ENCODE data around the gene MPP2. TPM values are rescaled to one million over a fixed set of nuclear protein-coding genes. Genes with fewer than 3 reads are reported as not detected.

Gene MPP2
- total and polyA plus RNA-seq, 4 donors, result 0.05 to 0.25 (median 0.09) TPM

DNA sequence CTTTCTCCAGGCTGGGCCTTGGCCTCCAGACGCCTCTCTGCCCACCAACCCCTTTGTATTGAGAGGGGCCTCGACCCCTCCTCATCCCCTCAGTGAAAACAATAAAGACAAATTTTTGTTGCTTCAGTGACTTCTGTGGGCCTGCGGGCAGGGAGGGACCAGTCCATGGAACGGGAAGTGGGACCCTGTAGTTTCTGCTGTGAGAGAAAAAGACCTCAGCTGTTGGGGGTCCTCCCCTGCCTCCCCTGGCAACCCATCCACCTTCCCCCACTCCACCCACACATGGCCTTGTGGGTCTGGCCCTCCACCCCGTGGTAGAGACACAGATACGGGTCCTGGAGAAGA lies 31.5 kb upstream of the MPP2 start:
- no peak for DNase-seq (ENCODE audit: low spot score)
- H3K27me3 ChIP-seq (ENCODE audit: control insufficient read depth in 4 of 4, insufficient read depth in 4 of 4, low read length in 3 of 4), result no peaks in the 10 kb centered on the region
- WGBS, result 82% methylated on average over 6 of the region's 6 CpGs
- H3K4me3 ChIP-seq (ENCODE audit: low read depth in 1 of 3, low read length in 3 of 3), result no peak overlapping the region
- no peaks in the 10 kb centered on the region for H3K9me3 ChIP-seq (ENCODE audit: control insufficient read depth in 4 of 4, low read length in 3 of 4)
- no peak overlapping the region for H3K9ac ChIP-seq (ENCODE audit: low read depth in 1 of 2, low read length in 2 of 2)
- peaks cover 0 to 6% (median 4%) of the 10 kb centered on the region in 4 donors for H3K4me1 ChIP-seq (ENCODE audit: control insufficient read depth in 4 of 4, insufficient read depth in 4 of 4, low read length in 3 of 4)
- H3K36me3 ChIP-seq (ENCODE audit: control insufficient read depth in 4 of 4, insufficient read depth in 3 of 4, low read depth in 1 of 4, low read length in 3 of 4), result no peaks in the 10 kb centered on the region
- H3K27ac ChIP-seq (ENCODE audit: low read depth in 1 of 2, low read length in 2 of 2), result no peak overlapping the region
- TF ChIP-seq TAF1 (conservative IDR thresholded peaks at IDR 0.05) (no peak), EGR1 (IDR thresholded peaks at IDR 0.05; ENCODE audit: low read depth in 2 of 2) (no peak), YY1 (IDR thresholded peaks at IDR 0.05) (no peak), NR2F2 (IDR thresholded peaks at IDR 0.05) (no peak)
- TF ChIP-seq, protein P1, sequence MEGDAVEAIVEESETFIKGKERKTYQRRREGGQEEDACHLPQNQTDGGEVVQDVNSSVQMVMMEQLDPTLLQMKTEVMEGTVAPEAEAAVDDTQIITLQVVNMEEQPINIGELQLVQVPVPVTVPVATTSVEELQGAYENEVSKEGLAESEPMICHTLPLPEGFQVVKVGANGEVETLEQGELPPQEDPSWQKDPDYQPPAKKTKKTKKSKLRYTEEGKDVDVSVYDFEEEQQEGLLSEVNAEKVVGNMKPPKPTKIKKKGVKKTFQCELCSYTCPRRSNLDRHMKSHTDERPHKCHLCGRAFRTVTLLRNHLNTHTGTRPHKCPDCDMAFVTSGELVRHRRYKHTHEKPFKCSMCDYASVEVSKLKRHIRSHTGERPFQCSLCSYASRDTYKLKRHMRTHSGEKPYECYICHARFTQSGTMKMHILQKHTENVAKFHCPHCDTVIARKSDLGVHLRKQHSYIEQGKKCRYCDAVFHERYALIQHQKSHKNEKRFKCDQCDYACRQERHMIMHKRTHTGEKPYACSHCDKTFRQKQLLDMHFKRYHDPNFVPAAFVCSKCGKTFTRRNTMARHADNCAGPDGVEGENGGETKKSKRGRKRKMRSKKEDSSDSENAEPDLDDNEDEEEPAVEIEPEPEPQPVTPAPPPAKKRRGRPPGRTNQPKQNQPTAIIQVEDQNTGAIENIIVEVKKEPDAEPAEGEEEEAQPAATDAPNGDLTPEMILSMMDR (IDR thresholded peaks at IDR 0.05; ENCODE audit: low read depth, low read length, missing input control), result no peak

DNA sequence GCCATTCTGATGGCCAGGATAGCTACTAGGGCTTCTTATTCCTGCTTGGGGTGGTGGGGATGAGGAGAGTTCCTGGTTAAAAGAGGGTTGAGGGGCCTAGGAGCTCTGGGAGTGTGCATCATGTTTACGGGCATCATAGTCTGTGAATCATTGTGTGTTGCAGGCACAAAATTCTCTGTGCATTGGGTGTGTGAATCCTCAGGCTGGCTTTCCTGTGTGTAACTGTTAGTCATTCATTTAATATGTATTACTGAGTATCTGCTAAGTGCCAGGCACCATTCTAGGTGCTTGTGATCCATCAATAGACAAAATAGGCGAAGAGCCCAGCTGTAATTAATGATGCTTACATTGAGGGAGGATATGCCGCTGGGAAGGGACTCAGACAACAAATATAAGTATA lies 29.1 kb upstream of the MPP2 start:
- Histone ChIP-seq H3K36me3 (ENCODE audit: control insufficient read depth in 4 of 4, insufficient read depth in 3 of 4, low read depth in 1 of 4, low read length in 3 of 4) (no peaks in the 10 kb centered on the region), H3K9me3 (ENCODE audit: control insufficient read depth in 4 of 4, low read length in 3 of 4) (no peaks in the 10 kb centered on the region), H3K9ac (ENCODE audit: low read depth in 1 of 2, low read length in 2 of 2) (no peak overlapping the region), H3K27me3 (ENCODE audit: control insufficient read depth in 4 of 4, insufficient read depth in 4 of 4, low read length in 3 of 4) (no peaks in the 10 kb centered on the region), H3K4me3 (ENCODE audit: low read depth in 1 of 3, low read length in 3 of 3) (no peak overlapping the region), H3K27ac (ENCODE audit: low read depth in 1 of 2, low read length in 2 of 2) (no peak overlapping the region), H3K4me1 (ENCODE audit: control insufficient read depth in 4 of 4, insufficient read depth in 4 of 4, low read length in 3 of 4) (peaks cover 0 to 6% (median 5%) of the 10 kb centered on the region in 4 donors)
- 95% methylated on average over 3 of the region's 3 CpGs for WGBS
- DNase-seq (ENCODE audit: low spot score), result no peak
- TF ChIP-seq HNF4A (conservative IDR thresholded peaks at IDR 0.05) (no peak), RXRA (IDR thresholded peaks at IDR 0.05) (no peak), FOXA1 (IDR thresholded peaks at IDR 0.05) (no peak), FOXA2 (IDR thresholded peaks at IDR 0.05) (no peak), NR2F2 (IDR thresholded peaks at IDR 0.05) (no peak), JUND (IDR thresholded peaks at IDR 0.05) (no peak)
- TF ChIP-seq, protein P2, sequence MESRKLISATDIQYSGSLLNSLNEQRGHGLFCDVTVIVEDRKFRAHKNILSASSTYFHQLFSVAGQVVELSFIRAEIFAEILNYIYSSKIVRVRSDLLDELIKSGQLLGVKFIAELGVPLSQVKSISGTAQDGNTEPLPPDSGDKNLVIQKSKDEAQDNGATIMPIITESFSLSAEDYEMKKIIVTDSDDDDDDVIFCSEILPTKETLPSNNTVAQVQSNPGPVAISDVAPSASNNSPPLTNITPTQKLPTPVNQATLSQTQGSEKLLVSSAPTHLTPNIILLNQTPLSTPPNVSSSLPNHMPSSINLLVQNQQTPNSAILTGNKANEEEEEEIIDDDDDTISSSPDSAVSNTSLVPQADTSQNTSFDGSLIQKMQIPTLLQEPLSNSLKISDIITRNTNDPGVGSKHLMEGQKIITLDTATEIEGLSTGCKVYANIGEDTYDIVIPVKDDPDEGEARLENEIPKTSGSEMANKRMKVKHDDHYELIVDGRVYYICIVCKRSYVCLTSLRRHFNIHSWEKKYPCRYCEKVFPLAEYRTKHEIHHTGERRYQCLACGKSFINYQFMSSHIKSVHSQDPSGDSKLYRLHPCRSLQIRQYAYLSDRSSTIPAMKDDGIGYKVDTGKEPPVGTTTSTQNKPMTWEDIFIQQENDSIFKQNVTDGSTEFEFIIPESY (IDR thresholded peaks at IDR 0.05), result no peak

DNA sequence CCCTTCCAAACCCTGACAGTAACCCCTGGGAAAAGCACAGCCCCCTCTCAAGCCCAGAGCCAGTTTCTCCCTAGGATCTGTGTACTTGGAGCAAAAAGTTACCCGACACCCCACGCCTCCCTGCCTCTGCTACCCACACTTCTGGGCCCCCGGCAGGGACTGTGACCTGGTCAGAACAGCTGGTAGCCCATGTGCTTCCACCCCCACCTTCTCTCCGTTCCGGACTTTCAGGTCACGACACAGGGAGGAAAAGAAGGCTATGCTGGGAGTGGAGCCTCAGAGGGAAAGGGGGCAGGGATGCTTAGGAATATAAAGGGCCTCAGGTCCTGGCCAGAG lies 28.6 kb upstream of the MPP2 start:
- no peaks in the 10 kb centered on the region for H3K9me3 ChIP-seq (ENCODE audit: control insufficient read depth in 4 of 4, low read length in 3 of 4)
- peaks cover 2 to 10% (median 8%) of the 10 kb centered on the region in 4 donors for H3K4me1 ChIP-seq (ENCODE audit: control insufficient read depth in 4 of 4, insufficient read depth in 4 of 4, low read length in 3 of 4)
- no peaks in the 10 kb centered on the region for H3K36me3 ChIP-seq (ENCODE audit: control insufficient read depth in 4 of 4, insufficient read depth in 3 of 4, low read depth in 1 of 4, low read length in 3 of 4)
- no peak overlapping the region for H3K27ac ChIP-seq (ENCODE audit: low read depth in 1 of 2, low read length in 2 of 2)
- H3K9ac ChIP-seq (ENCODE audit: low read depth in 1 of 2, low read length in 2 of 2), result no peak overlapping the region
- TF ChIP-seq, protein P3, sequence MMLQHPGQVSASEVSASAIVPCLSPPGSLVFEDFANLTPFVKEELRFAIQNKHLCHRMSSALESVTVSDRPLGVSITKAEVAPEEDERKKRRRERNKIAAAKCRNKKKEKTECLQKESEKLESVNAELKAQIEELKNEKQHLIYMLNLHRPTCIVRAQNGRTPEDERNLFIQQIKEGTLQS (IDR thresholded peaks at IDR 0.05), result no peak
- no peak overlapping the region for H3K4me3 ChIP-seq (ENCODE audit: low read depth in 1 of 3, low read length in 3 of 3)
- no peaks in the 10 kb centered on the region for H3K27me3 ChIP-seq (ENCODE audit: control insufficient read depth in 4 of 4, insufficient read depth in 4 of 4, low read length in 3 of 4)
- WGBS, result 88% methylated on average over 6 of the region's 6 CpGs
- DNase-seq (ENCODE audit: low spot score), result no peak

Measured in liver (tissue), 9 donors.